ENCODE data around the gene ZNF501.

ZNF501 gene

DNA sequence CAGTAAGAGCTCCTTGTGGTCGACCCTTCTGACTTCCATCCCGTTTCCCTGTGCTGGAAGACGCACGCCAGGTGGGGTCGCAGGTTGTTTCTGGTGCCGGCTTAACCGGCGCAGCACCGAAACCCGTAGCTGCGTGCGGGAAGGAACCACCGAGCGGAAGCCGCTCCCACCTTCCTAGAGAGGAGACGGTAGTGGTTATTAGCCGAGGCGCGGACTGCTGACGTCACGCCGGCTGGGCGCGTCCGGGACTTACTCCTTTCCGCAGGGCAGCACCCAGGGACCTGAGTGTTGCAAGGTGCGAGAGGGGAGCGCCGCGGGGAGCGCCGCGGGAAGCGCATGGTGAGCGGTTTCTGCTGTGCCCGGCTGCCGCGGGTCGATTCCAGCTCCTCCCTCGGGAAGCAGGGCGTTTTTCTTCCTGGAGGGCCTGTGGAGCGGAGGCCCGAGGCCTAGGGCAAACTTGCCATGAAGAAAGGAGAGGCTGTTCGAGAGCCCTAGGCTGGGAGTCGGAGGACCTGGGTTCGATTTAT, at the start of gene ZNF501:
Gene ZNF501, plus strand, starts transcription at position 252 of the 527 bp plus-strand sequence. CDS start 4,787 bp downstream, outside the sequence.
- peak; percentile 86 for DNase-seq

DNA sequence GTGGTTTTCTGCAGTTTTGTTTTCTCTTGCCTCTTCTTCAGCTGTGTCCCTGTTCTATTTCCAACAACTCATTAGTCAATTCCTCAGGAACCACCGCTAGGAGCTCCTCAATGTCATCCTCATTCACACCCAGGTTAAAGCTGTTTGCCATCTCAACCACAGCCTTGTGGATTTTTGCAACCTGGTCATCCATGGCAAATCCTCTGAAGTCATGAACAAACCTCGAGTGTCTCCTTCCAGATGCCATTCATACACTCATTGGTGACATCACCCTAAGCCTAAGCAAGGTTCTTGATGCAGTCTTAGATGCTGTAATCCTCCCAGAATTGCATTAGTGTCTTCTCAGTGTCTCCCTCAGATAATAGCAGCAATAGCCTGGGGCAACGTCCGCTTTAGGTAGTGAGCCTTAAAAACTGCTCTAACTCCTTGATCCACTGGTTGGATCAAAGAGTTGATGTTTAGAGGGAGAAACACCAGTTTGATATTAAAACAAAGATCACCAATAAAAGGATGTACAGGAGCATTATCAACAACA, 48.4 kb upstream of the ZNF501 start:
- DNase-seq, result no peak

DNA sequence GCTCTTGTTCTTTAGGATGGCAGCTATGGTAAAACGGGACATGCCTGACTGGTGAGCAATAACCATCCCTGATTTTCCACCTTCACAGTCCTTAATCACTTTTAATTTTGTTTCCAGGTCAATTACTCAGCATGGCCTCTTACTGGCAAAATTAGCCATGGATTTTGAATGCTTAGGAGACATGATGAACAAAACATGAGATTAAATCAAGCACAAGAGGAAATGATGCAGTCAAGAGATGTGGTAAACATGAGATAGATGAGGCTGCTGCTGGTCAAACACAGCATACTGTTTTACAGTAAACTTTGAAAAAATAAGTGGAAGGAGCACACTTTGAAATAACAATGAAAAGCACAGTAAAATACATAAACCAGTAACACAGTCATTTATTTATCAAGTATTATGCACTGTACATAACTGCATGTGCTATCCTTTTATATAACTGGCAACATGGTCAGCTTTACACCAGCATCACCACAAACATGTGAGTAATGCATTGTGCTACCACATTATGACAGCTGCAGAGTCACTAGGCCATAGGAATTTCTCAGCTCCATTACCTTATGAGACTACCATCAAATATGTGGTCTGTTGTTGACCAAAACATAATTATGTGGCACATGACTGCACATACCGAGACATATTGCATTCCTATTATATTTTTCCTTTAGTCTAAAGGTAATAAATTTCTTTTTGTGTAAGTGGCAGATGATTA, 47.1 kb upstream of the ZNF501 start:
- DNase-seq, result no peak

DNA sequence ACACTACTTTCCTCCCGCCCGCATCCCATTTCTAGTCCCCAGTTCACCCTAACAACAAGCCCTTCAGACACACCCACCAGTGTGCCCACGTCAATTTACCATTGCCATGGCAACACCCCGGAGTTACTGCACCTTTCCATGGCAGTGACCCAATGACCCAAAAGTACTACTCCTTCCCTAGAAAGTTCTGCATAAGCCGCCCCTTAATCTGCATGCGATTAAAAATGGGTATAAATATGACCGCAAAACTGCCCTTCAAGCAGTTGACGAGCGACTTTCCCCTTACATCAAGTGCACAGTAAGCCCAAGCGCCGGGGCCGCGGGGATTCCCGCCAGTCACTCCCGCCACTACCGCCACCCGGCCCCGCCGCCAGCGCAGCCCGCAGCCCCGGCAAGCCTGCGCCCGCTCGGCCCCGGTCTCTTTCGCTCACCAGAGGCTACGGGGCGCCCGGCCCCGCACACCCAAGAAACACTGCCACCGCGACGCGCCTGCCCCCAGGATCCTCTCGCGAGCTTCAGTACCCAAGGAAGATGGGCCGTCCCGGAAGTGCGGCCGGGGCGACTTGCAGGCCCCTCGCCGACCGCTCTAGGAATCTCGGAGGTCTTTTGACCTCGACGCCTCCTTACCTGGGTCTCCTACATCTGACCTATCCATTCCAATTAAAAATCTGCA, 44.2 kb upstream of the ZNF501 start:
- DNase-seq, result peak; percentile 30

DNA sequence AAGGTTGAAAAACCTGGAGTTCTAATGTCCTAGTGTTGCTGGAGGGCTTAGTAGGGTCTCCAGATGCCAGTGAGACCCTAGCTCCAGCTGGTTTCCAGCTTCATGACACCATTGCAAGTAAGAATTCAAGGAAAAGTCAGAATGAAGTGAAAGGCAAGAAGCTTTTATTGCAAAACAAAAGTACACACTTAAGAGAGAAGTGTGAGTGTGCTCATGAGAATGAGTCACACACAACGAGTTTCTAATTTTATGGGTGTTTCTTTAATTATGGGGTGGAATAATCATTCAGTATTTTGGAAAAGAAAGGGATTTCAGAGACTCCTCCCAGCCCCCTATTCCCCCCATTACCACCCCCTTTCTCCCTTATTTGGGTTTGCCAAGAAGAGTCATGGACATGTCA, 41.5 kb upstream of the ZNF501 start:
- no peak for DNase-seq

DNA sequence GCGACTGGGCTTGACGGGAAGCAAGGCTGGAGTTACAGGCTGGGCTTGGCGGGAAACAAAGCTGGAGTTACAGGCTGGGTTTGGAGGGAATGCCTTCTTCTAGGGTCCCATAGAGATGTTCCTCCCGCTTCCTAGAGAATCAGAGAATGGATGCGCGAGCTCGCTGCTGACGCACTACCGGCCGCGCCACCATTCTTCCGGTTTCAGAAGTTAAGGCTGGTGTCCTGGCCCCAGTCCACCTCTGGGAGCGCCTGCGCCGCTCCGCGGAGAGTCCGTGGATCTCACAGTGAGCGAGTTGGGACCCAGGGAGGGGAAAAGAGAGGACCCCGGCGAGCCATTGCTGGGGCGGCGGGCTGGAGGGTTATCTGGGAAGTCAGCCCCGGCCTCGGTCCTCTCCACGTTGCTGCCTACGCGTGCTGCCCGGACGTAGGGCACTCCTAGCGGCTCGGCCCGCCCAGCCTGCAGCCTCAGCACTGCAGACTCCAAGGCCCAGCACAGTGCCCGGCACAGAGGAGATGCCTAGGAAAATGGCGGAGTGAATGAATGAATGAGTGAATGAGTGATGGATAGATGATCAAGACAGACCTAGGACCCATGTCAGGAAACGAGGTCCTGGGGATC, 16.9 kb upstream of the ZNF501 start, which contains the start of gene ZNF502:
Gene ZNF502, plus strand, starts transcription at position 206 of the 621 bp plus-strand sequence. CDS start 7,602 bp downstream, outside the sequence.
- peak; percentile 51 for DNase-seq

DNA sequence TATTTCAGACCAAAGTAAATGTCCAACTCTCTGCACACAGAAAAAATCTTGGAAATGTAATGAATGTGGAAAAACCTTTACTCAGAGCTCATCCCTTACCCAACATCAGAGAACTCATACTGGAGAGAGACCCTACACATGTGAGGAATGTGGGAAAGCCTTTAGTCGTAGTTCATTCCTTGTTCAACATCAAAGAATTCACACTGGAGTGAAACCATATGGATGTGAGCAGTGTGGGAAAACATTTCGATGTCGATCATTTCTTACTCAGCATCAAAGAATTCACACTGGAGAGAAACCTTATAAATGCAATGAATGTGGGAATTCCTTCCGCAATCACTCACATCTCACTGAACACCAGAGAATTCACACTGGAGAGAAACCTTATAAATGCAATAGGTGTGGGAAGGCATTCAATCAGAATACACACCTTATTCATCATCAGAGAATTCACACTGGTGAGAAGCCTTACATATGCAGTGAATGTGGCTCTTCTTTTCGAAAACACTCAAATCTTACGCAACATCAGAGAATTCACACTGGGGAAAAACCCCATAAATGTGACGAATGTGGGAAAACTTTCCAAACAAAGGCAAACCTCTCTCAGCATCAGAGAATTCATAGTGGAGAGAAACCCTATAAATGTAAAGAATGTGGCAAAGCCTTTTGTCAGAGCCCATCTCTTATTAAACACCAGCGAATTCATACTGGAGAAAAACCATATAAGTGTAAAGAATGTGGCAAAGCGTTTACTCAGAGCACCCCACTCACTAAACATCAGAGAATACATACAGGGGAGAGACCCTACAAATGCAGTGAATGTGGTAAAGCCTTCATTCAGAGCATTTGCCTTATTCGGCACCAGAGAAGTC, 8.0 kb upstream of the ZNF501 start:
- DNase-seq, result no peak

DNA sequence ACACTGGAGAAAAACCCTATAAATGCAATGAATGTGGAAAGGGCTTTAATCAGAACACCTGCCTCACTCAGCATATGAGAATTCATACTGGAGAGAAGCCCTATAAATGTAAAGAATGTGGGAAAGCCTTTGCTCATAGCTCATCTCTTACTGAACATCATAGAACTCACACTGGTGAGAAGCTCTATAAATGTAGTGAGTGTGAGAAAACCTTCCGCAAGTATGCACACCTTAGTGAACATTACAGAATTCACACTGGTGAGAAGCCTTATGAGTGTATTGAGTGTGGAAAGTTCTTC, 7.4 kb upstream of the ZNF501 start:
- no peak for DNase-seq

DNA sequence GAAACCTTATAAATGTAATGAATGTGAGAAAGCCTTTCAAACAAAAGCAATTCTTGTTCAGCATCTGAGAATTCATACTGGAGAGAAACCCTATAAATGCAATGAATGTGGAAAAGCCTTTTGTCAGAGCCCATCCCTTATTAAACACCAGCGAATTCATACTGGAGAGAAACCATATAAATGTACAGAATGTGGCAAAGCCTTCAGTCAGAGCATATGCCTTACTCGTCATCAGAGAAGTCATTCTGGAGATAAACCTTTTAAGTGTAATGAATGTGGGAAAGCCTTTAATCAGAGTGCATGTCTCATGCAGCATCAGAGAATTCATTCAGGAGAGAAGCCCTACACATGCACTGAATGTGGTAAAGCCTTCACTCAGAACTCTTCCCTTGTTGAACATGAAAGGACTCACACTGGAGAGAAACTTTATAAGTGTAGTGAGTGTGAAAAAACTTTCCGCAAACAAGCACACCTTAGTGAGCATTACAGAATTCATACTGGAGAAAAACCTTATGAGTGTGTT, 5.3 kb downstream of the ZNF501 start:
- DNase-seq, result no peak

DNA sequence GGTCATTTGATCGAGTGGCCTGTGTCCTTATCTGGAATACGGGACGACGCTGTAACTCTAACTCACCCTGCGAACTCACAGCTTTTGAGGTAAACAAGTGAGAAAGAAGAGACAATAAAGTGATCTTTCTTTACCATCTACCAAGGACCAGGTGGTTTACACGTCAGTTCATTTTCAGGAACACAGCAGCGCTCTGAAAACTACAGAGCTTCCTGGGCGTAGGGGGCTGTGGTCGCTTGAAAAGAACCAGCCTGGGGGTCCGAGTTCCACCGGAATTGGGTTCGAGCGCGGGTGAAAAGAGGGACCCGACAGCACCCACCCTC, 31.6 kb downstream of the ZNF501 start:
- no peak for DNase-seq

DNA sequence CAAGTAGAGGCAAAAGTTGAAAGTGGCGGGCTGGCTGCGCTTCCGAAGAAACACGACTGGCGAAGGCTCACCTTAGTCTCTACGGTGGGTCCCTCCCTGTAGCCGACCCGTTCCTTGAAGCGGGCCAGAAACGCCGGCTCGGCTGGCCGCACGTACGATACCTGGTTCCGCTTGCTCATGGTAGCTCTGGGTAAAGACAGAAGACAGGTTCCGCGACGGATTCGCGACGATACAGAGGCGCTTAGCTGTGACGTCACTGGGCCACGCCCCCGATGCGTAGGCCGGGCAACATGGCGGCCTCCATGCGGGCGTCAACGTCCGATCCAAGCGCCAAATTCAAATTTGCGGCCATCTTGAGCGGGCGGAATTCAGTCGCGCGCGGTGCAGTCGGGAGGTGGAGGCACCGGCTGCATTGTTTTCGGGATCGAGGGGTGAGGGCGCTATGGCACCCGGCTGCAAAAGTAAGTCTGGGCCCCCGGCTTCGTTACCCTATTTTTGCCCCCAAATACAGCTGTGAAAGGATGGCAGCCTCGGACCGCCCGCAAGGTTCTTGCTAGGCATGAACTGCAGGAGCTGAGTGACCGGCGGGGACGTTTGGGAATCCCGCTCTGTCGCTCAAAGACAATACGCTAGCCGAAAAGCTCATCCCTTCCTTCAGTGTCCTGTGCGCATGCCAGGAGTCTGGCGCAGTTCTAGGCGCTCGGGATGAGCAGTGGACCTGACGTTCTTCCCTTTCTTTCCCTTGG, 32.2 kb downstream of the ZNF501 start, which contains the start of the genes KIAA1143 and KIF15:
Gene KIAA1143, minus strand, starts transcription at position 196 of the 746 bp plus-strand sequence. Its CDS starts 17 bp downstream, at position 179.
Gene KIF15, plus strand, starts transcription at position 371 of the 746 bp plus-strand sequence. Its CDS starts 72 bp downstream, at position 443.
- DNase-seq, result peak; percentile 99

DNA sequence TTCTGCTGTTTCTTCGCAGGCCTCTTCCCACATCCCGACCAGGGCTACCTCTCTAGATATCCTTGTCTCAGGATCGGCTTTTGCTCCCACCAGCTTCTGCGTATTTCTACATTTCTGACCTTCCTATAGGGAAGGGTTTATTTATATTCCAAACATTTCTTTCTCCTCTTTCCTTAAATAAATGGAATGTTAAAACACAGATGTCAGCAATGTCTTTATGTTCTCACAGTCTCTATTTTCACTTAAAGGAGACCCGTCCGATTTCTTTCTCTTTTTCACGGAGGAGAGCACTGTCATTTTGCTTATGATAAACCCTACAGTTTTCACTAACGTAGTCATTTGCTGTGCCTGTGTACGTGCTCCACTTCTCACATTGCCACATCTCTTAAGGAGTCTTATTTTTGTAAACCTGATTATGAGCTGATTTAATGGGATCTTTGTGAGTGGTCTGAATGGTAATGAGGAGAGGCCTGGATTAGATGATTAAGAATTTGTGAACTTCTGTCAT, 32.8 kb downstream of the ZNF501 start:
- DNase-seq, result no peak

DNA sequence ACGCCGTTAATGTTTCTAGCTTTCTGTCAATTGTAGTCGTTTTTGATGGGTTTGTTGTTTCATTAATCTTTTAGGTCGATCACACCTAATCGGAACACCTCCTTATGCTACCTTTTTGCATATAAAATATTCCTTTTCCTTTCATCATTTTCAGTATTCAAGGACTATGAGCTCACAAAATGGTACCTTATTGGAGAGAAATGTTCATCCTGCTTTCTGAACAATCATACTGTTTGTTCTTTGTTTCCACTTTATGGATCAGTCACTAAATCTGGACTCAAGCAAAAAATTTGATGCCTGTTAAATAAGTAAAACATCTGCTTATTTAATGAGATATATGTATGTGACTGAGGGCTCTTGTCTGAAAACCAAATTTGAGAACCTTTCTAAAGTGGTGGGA, 33.3 kb downstream of the ZNF501 start:
- DNase-seq, result no peak

DNA sequence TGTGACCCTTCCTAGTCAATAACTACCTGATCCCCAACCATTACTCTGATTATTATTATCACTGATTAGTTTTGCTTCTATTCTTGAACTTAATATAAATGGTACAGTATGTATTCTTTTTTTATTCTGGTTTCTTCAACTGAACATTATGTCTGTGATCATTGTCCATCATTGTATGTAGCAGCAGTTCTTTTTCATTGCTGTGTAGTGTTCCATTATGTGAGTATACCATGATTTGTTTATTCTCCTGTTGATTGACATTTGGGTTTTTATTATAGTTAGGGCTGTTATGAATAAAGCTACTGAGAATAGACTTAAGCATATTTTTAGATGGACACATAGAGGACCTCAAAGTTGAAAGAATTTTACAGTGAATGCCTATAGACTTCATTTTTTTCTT, 34.8 kb downstream of the ZNF501 start:
- DNase-seq, result no peak

DNA sequence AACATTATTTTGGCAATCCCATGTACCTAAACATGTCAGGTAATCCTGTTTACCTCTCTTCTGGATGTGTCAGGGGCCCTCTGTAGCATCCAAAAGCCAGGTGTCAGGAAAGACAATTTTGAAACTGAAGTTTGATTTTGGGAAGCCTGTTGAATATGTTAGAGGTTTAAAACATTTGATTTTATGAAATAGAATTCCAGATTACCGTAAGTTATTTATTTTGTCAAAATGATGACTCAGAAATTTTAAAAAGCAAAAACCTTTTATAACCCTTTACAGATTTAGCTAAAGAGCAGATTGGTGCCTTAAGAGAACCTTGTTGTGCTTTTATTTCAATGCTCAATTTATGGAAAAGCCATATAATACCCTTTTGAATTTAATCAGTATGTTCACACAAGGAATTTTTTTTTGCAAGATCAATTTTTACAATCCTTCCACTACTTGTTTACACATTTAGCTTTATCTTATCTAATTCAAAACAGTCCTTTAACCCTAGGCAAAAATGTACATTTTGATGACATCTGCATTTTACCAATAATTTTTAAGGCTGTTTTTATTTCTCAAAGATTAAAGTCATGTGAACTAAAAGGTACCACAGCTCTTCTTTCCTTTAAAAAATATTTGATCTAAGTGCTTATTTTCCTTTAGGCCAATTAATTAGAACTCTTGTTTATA, 42.1 kb downstream of the ZNF501 start:
- DNase-seq, result no peak

DNA sequence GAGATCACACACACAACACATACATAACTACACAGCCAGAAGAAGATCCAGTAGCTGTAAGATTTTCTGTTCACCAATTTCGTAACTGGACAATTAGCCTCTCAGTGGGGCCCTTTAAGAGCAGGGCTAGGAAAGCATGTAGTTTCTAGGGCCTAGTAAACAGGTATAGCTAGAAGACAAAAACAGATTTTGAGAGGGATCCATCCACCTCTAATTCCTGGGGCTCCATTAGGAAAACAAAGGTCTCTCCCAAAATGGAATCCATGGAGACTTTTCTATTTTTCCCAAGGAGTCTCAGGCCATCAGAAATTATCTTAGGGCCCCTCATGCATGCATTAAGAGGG, 42.6 kb downstream of the ZNF501 start:
- no peak for DNase-seq

DNA sequence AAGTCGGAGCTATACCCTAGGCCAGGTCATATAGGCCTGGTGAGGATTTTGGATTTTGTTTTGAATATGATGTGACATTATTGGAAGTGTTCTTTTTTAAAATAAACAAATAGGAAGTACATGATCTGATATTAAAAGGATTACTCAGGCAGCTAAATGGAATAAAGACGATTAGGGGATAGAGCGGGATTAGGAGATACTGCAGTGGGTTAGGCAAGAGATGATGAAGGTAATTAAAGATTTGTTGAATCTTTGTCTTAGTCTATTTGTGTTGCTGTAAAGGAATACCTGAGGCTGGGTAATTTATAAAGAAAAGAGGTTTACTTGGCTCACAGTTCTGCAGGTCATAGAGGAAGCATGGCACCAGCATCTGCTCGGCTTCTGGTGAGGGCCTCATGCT, 53.5 kb downstream of the ZNF501 start:
- no peak for DNase-seq
